Calu3 (cell line): ENCODE measurements around the gene STK4. TPM values are rescaled to one million over a fixed set of nuclear protein-coding genes. Genes with fewer than 3 reads are reported as not detected.

Experiments
- BruUV-seq: library from RNA; stranded (reverse); fragments of 400-500 nt; replicated peaks from 2 replicates; lab custom pipeline; 2021; lab: Mats Ljungman, UMichigan
- CTCF ChIA-PET: fragments of 300-600 bp; sonication (Branson Sonifier 250); formaldehyde crosslinking; loops from one replicate; lab custom pipeline; 2022; ENCODE audit warnings: antibody characterized with exemption; lab: Charles Lee
- DNase-seq: peaks from one replicate; pipeline ENCODE4 v3.0.0; 2022
- H3K27ac Mint-ChIP-seq: one replicate; pipeline ENCODE4 v1.8.0; 2022; ENCODE audit warnings: mixed read lengths; ENCODE audit not compliant: unreplicated experiment
- H3K27me3 Mint-ChIP-seq: one replicate; pipeline ENCODE4 v1.8.0; 2022; ENCODE audit warnings: mixed read lengths; ENCODE audit not compliant: unreplicated experiment
- H3K36me3 Mint-ChIP-seq: one replicate; pipeline ENCODE4 v1.8.0; 2022; ENCODE audit warnings: mild to moderate bottlenecking, moderate library complexity, mixed read lengths; ENCODE audit not compliant: insufficient read depth, unreplicated experiment
- H3K4me1 Mint-ChIP-seq: one replicate; pipeline ENCODE4 v1.8.0; 2022; ENCODE audit warnings: mild to moderate bottlenecking, low read depth, mixed read lengths; ENCODE audit not compliant: unreplicated experiment
- H3K4me3 Mint-ChIP-seq: one replicate; pipeline ENCODE4 v1.8.0; 2022; ENCODE audit warnings: mild to moderate bottlenecking, low read depth, moderate library complexity, mixed read lengths; ENCODE audit not compliant: unreplicated experiment
- H3K9me3 Mint-ChIP-seq: one replicate; pipeline ENCODE4 v1.8.0; 2022; ENCODE audit warnings: low read depth, mixed read lengths; ENCODE audit not compliant: unreplicated experiment
- CTCF ChIP-seq: fragments of 200-600 bp; IDR thresholded peaks from one replicate; pipeline ENCODE4 v1.8.0; 2022; ENCODE audit warnings: antibody characterized with exemption; ENCODE audit not compliant: unreplicated experiment
- intact Hi-C: fragments of 100-400 bp; cut with micrococcal nuclease; formaldehyde crosslinking; loops from one replicate; pipeline ENCODE4 v1.10.0; 2022; ENCODE audit not compliant: unreplicated experiment
- total RNA-seq: library from RNA; stranded (reverse); gene quantifications from 2 replicates; pipeline ENCODE4 v1.2.3, GENCODE V29; 2022

The STK4 gene
- total RNA-seq, 1 experiment from 2014 or later: 53.1 TPM

GRCh38 chr20:44938637-44939036, 27.7 kb upstream of the STK4 start:
- no peak for TF ChIP-seq CTCF
- peaks cover 56% of the 10 kb centered on the region for H3K36me3 Mint-ChIP-seq
- no peak overlapping the region for H3K4me3 Mint-ChIP-seq
- no peak for DNase-seq
- H3K4me1 Mint-ChIP-seq: peaks cover 6% of the 10 kb centered on the region
- H3K27me3 Mint-ChIP-seq: no peaks in the 10 kb centered on the region
- intact Hi-C loops: no loop called here
- H3K9me3 Mint-ChIP-seq: no peaks in the 10 kb centered on the region
- no peak overlapping the region for H3K27ac Mint-ChIP-seq
- no TSS peak for BruUV-seq
- CTCF ChIA-PET: no interaction called here

GRCh38 chr20:44941120-44941691, 25.1 kb upstream of the STK4 start:
- Mint-ChIP-seq H3K4me1 (peaks cover 6% of the 10 kb centered on the region), H3K27me3 (no peaks in the 10 kb centered on the region), H3K27ac (no peak overlapping the region), H3K9me3 (no peaks in the 10 kb centered on the region), H3K36me3 (peaks cover 73% of the 10 kb centered on the region), H3K4me3 (no peak overlapping the region)
- no peak for TF ChIP-seq CTCF
- CTCF ChIA-PET: no interaction called here
- no TSS peak for BruUV-seq
- intact Hi-C loops: no loop called here
- no peak for DNase-seq

GRCh38 chr20:44942264-44942973, 23.9 kb upstream of the STK4 start:
- DNase-seq: no peak
- CTCF ChIA-PET: interaction anchor here (0.5 to 1.2 kb wide), 2 partner anchors 17 to 25 kb away, joined by 3 to 6 read pairs; partner anchors contain the start of gene TOMM34
- peaks cover 80% of the 10 kb centered on the region for H3K36me3 Mint-ChIP-seq
- H3K4me1 Mint-ChIP-seq: peaks cover 6% of the 10 kb centered on the region
- TF ChIP-seq CTCF: no peak
- no peaks in the 10 kb centered on the region for H3K9me3 Mint-ChIP-seq
- no peak overlapping the region for H3K4me3 Mint-ChIP-seq
- no peak overlapping the region for H3K27ac Mint-ChIP-seq
- intact Hi-C loops: no loop called here
- TSS peak; percentile 39 for BruUV-seq
- H3K27me3 Mint-ChIP-seq: no peaks in the 10 kb centered on the region

GRCh38 chr20:44943828-44944227, 22.5 kb upstream of the STK4 start:
- Mint-ChIP-seq H3K27me3 (no peaks in the 10 kb centered on the region), H3K36me3 (peaks cover 67% of the 10 kb centered on the region), H3K4me1 (no peaks in the 10 kb centered on the region), H3K27ac (no peak overlapping the region), H3K9me3 (no peaks in the 10 kb centered on the region), H3K4me3 (no peak overlapping the region)
- DNase-seq: no peak
- intact Hi-C loops: no loop called here
- no TSS peak for BruUV-seq
- CTCF ChIA-PET: no interaction called here
- no peak for TF ChIP-seq CTCF
